Kidney epithelial cell (primary cell): ENCODE results near the gene ZNF718. TPM values are rescaled to one million over a fixed set of nuclear protein-coding genes. Genes with fewer than 3 reads are reported as not detected.
"Not testable (repeated sequence)": the region's sequence is repeated elsewhere in the genome, so short reads cannot be mapped to it uniquely, and the experiment has no call there.

Experiments used
- DNase-seq: peaks from one replicate; pipeline ENCODE4 v3.0.0-alpha.2; 2010; ENCODE audit warnings: low read depth
- H3K27me3 ChIP-seq: 2 replicates; pipeline ENCODE4 v1.6.0; 2011; ENCODE audit warnings: low read length; ENCODE audit not compliant: control insufficient read depth, insufficient read depth
- H3K36me3 ChIP-seq: 2 replicates; pipeline ENCODE4 v1.5.1; 2011; ENCODE audit warnings: low read length; ENCODE audit not compliant: control insufficient read depth, insufficient read depth
- H3K4me3 ChIP-seq: 2 replicates; pipeline ENCODE4 v1.5.1; 2011; ENCODE audit warnings: low read depth, mild to moderate bottlenecking, control low read depth, low read length
- CTCF ChIP-seq: IDR thresholded peaks from 2 replicates; pipeline ENCODE4 v1.5.1; 2011; ENCODE audit warnings: mild to moderate bottlenecking, moderate library complexity, low read length, control low read depth, inconsistent platforms; ENCODE audit not compliant: insufficient read depth, poor library complexity, severe bottlenecking
- total RNA-seq: library from RNA; depleted of rRNA; stranded (reverse); fragments of >200 nt; gene quantifications from 2 replicates; pipeline ENCODE4 v1.2.3, GENCODE V29; 2015

The ZNF718 gene
- total RNA-seq, 1 donor from 2014 or later = 13.9 TPM

GRCh38 chr4:138935-139334 is 14.6 kb downstream of the ZNF718 start:
- no peaks in the 10 kb centered on the region for H3K27me3 ChIP-seq
- DNase-seq = no peak
- TF ChIP-seq CTCF = no peak
- H3K4me3 ChIP-seq = no peak overlapping the region
- peaks cover 2% of the 10 kb centered on the region for H3K36me3 ChIP-seq

DNA sequence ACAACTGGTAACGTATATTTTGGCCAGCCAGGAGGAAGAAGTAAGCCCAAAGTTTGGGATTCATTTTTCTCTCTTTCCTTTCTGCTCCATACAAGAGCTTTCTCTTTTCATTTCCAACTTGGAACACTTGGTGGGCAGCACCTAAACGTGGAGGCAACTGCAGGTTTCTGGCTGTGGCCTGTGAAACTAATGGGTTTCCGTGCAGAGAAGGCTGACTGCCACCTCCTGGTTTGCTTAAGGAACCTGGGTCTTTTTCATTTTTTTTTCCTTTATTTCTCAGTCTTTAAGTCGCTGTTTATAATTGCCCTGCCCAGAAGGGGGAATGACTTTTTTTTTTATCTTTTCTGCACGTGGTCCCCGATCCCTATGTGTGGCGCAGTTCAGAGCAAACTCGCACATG is 15.4 kb downstream of the ZNF718 start:
- TF ChIP-seq CTCF = no peak
- H3K4me3 ChIP-seq = no peak overlapping the region
- no peaks in the 10 kb centered on the region for H3K27me3 ChIP-seq
- peaks cover 2% of the 10 kb centered on the region for H3K36me3 ChIP-seq
- no peak for DNase-seq

DNA sequence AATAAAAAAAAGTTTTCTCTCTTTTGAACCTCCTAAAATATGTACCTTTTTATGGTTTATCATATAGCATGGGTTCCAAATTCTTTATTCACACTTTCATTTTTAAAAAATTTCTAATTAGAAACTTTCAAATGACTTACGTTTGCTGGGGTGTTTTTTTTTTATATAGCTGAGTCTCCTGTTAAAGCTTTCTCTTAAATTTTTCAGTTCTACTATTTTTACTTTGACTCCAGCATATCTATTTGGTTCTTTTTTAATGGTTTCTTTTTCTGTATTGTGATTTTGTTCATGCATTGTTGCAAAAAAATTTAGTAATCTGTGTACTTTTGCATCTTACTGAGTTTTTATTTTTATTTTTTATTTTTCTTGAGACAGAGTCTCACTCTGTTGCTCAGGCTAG is 22.3 kb downstream of the ZNF718 start:
- H3K4me3 ChIP-seq = no peak overlapping the region
- peaks cover 1% of the 10 kb centered on the region for H3K36me3 ChIP-seq
- DNase-seq = no peak
- no peak for TF ChIP-seq CTCF
- H3K27me3 ChIP-seq = no peaks in the 10 kb centered on the region

- TF ChIP-seq CTCF = no peak
- Histone ChIP-seq H3K36me3 (peaks cover 1% of the 10 kb centered on the region), H3K27me3 (no peaks in the 10 kb centered on the region), H3K4me3 (no peak overlapping the region)
- no peak for DNase-seq
These were observed 22.9 kb downstream of the ZNF718 start for GRCh38 chr4:147233-147632.

GRCh38 chr4:161496-162284 is 37.4 kb downstream of the ZNF718 start:
- no peaks in the 10 kb centered on the region for H3K36me3 ChIP-seq
- TF ChIP-seq CTCF = no peak
- DNase-seq = no peak
- H3K27me3 ChIP-seq = no peaks in the 10 kb centered on the region
- H3K4me3 ChIP-seq = no peak overlapping the region

- H3K36me3 ChIP-seq, H3K27me3 ChIP-seq, H3K4me3 ChIP-seq, DNase-seq: not testable (repeated sequence)
These were observed 45.3 kb downstream of the ZNF718 start for GRCh38 chr4:169640-170039.

GRCh38 chr4:171318-171717 is 47.0 kb downstream of the ZNF718 start:
- DNase-seq, H3K4me3 ChIP-seq, H3K27me3 ChIP-seq, H3K36me3 ChIP-seq: not testable (repeated sequence)
